SIG-M5 treated with dmso at 0.1 percent for 504 hours (cell line): ENCODE measurements around the gene ATP6V1B1.
"Not testable (repeated sequence)": the region's sequence is repeated elsewhere in the genome, so short reads cannot be mapped to it uniquely, and the experiment has no call there.

ENCODE experiments used
- DNase-seq: peaks from one replicate; lab custom pipeline; 2025; ENCODE audit not compliant: unreplicated experiment; lab: John Stamatoyannopoulos, UW

ATP6V1B1 gene

DNA sequence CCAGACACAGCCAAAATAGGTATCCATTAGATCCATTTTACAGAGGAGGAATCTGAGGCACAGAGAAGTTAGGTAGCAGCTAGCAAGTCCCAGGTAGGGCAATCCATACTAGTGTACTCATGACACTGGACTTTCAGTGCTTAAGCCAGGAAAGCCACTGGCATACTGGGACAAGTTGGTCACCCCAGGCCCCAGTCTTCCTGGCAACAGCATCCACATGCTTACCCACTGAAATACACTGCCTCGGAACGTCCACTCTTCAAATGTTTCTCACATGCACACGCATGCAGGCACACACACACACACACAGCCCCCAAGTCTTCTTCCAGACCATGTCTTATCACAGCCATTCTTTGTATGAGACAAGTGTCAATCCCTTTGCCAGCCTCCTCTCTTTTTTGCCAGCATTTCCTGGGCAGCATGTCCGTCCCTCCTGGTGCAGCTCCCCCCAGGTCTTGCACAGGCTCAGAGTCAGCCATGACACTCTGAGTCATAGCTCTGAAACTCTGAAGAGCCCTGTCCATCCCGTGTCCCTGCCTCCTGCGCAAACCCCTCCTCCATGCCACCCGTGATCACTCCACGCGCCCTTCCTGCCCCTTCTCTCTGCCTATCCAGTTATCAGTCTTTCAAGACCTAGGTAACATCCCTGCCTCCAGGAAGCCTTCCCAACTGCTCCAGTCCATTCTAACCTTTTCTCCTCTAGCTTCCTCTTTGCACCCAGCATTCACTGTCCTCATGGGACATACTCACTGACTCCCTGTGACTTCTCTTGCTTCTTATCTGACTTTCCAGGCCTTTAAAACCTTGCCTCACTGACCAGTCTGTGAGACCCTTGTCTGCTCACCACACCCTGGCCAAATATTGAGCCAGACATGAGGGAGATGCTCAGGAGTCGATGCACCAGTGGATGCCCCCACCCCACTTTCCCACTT lies 69.8 kb downstream of the ATP6V1B1 start:
- DNase-seq: no peak

DNA sequence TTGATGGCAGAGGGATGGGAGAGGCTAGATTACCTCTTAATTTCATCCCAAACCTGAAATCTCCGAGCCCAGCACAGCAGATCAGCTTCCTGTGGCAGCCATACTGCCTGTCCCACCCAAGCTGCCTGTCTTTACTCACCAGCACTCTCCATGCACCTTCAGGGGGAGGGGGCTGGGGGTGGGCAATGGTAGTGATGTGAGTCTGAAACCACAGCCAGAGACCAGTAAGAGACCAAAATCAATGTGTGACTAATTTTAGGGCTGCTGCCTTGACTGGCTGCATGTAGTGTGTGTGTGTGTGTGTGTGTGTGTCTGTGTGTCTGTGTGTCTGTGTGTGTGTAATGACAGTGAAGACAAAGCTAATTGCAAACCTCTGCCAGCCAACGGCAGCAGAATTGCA lies 70.6 kb downstream of the ATP6V1B1 start:
- DNase-seq: no peak

GRCh38 chr2:71006955-71007799 lies 71.5 kb downstream of the ATP6V1B1 start:
- DNase-seq: no peak

GRCh38 chr2:71008342-71008741 lies 72.6 kb downstream of the ATP6V1B1 start:
- DNase-seq: no peak

DNA sequence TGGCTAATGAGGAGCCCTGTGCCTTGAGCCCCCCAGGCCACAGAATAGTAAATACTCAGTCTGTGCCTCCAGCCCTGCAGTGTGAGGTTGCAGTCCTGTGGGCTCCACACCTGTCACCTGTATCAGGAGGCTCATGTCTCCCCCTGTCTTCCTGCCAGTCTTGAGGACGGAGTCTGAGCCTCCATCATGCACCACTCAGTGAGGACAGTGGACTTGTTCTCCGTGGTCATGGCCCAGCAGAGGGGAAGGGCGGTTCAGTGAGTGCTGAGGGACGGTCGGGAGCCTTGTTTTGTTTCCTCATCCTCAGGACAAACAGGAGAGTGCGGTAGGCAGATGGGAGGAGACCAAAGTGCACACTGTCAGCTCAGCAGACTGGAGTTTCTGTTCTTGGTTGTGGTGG lies 76.1 kb downstream of the ATP6V1B1 start:
- DNase-seq: not testable (repeated sequence)
